Lower leg skin (tissue), 4 donors: Measurements from ENCODE around the gene MIER2. TPM values are rescaled to one million over a fixed set of nuclear protein-coding genes. Genes with fewer than 3 reads are reported as not detected.
A peak's percentile ranks its signal among the peaks of the same experiment; 100 is the strongest.

Experiments
- DNase-seq, 2 donors: peaks; one replicate each; pipeline ENCODE4 v3.0.0-alpha.2; 2019; ENCODE audit warnings: low spot score in 2 of 2
- H3K4me3 ChIP-seq: fragments of 200-600 bp; sonication (generic); 2 replicates; pipeline ENCODE4 v1.5.1; 2017; ENCODE audit warnings: mild to moderate bottlenecking, low read depth; ENCODE audit not compliant: poor library complexity, severe bottlenecking
- POLR2A ChIP-seq, 2 donors: fragments of 450-650 bp; IDR thresholded peaks; one replicate each; pipeline ENCODE4 v1.6.1; 2016 to 2017; ENCODE audit warnings: antibody characterized with exemption in 2 of 2, mild to moderate bottlenecking in 1 of 2, moderate library complexity in 1 of 2
- WGBS, 2 donors: methylation state at CpG; one replicate each; pipeline ENCODE4 v1.1.5; 2018; 5-methylcytosine and 5-hydroxymethylcytosine counted together
- intact Hi-C: fragments of 100-400 bp; cut with DNase I; formaldehyde crosslinking; loops from one replicate; pipeline ENCODE4 v1.15.0; 2023; ENCODE audit warnings: low total_unique reads
- total RNA-seq, 4 donors: library from RNA; depleted of rRNA; stranded (reverse); fragments of >200 nt; gene quantifications; one replicate each; pipeline ENCODE4 v1.1.0, GENCODE V29; 2016
- TF ChIP-seq, protein P1 (sequence below), 3 donors: fragments of 450-650 bp; IDR thresholded peaks; one replicate each; pipeline ENCODE4 v1.5.1; 2016; ENCODE audit warnings: antibody characterized with exemption in 3 of 3, mild to moderate bottlenecking in 3 of 3, moderate library complexity in 2 of 3

MIER2 gene
- total RNA-seq, 4 donors from 2014 or later: 24.6 to 76.3 (median 51.8) TPM

DNA sequence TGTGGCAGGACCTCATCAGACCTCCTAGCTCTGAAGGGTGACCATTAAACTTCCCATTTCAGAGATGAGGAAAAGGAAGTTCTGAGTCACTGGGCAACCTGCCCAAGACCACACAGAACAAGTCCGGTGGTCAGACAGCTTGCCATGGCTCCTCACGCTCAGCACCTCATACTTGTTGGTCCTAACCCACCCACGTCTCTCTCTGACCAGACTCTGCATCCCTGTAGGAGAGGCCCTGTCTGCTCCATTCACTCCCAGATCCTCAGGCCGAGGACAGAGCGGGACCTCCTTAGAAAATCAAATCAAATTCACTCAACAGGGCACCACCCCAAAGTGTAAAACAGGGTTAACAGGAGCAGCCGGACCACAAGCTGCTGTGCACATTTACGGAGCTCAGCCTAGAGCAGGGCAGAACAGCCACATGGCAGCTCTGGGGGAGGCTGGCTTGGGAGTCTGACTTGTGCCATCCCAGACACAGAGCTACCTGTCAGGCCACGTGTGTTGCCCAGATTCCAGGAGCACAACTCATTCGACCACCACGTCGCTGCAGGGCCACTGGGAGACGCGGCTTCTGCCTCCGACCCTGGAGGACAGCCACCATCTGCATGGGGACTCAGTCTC is 1.7 kb downstream of the MIER2 start:
- DNase-seq: peak; percentile 65 to 90
- TF ChIP-seq POLR2A (IDR thresholded peaks at IDR 0.05): no peak
- TF ChIP-seq, protein P1, sequence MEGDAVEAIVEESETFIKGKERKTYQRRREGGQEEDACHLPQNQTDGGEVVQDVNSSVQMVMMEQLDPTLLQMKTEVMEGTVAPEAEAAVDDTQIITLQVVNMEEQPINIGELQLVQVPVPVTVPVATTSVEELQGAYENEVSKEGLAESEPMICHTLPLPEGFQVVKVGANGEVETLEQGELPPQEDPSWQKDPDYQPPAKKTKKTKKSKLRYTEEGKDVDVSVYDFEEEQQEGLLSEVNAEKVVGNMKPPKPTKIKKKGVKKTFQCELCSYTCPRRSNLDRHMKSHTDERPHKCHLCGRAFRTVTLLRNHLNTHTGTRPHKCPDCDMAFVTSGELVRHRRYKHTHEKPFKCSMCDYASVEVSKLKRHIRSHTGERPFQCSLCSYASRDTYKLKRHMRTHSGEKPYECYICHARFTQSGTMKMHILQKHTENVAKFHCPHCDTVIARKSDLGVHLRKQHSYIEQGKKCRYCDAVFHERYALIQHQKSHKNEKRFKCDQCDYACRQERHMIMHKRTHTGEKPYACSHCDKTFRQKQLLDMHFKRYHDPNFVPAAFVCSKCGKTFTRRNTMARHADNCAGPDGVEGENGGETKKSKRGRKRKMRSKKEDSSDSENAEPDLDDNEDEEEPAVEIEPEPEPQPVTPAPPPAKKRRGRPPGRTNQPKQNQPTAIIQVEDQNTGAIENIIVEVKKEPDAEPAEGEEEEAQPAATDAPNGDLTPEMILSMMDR (IDR thresholded peaks at IDR 0.05): no peak
- H3K4me3 ChIP-seq: no peak overlapping the region
- intact Hi-C loops: no loop called here
- WGBS, 2 donors: 34 to 49% methylated on average over 13 to 14 of the region's 14 CpGs

DNA sequence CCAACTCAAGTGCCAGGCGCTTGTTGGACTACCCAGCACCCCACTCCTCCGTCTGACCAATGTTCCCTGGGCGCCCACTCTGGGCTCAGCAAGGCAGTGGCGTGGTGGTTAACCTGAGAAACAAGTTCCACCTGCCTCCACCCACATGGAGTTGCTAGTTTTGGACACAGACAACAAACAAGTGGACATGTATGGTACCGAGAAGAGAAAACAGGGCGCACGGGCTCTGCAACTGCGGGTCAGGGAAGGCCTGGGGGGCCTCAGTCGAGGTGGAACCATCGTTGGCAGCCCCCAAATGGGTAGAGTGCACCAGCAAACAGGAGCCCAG is 2.5 kb downstream of the MIER2 start:
- intact Hi-C loops: no loop called here
- WGBS, 2 donors: 78% methylated on average over 10 of the region's 10 CpGs
- H3K4me3 ChIP-seq: no peak overlapping the region
- no peak for DNase-seq
- TF ChIP-seq, protein P1 (IDR thresholded peaks at IDR 0.05): no peak
- TF ChIP-seq POLR2A (IDR thresholded peaks at IDR 0.05): no peak

DNA sequence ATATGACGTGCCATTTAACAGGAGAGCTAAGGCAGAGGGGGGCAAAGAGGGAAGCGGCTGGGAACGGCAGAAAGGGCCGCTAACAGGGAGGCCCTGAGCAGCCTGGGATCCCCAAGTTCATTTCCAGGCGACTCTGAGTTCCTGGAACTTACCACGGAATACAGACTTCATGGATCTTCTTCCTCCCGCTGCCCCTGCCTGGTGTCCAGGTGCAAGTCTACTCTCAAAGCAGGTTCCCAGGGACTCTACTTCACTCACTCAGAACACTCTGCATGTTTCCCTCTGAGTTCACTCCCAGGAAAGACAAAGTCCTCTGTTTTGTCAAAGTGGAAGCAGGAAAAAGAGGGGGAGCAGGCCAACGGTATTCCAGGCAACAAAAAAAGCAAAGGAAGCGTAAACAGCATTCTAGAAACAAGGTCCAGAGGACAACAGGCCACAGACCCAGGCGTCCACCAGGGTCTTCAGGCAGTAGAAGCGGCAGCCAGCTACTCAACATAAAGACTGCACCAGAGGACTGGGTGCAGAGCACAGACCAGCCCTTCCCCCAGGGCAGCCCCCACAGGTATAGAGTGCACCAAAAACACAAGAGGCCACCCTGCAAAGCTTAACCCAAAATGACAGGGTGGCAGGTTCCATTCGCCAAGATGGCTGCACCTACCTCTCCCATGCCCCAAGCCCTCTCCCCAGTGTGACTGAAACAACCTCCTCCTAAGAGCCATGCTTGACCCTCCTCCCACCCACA is 3.0 kb downstream of the MIER2 start:
- WGBS, 2 donors: 69 to 72% methylated on average over 12 of the region's 12 CpGs
- no peak overlapping the region for H3K4me3 ChIP-seq
- no peak for DNase-seq
- no peak for TF ChIP-seq POLR2A (IDR thresholded peaks at IDR 0.05)
- TF ChIP-seq, protein P1 (IDR thresholded peaks at IDR 0.05): no peak
- intact Hi-C loops: no loop called here

DNA sequence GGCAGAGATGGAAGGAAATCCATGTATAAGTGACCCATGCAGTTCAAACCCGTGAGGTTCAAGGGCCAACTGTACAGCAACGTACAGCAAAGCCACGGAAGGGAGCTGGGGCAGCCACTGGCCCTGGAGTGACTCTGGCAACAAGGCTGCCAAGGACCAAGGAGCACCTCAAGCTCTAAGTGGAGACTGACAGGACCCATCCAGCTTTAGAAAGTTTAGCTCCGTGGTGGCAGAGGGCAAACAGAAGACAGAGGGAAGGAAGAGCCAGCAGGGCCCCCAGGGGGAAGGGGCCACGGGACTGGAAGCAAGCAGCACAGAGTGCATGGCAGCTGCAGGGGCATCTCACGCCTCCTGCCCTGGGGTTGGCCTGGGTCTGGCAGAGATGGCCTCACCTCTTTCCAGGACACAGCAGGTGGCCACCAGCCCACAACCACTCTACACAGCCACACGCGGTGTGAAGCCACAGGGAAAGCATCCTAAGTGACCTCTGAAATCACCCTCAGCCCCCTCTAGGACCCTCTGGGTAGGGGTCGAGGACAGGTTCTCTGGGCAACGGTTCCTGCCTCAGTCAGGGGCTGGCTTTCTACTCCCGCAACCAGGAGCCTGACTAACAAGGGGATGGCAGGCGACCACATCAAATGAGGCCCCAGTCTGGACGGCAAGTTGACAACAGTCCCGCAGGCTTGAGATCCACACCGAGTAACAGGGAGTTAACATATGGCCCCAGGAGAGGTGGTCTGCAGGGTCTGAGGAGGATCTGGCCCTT is 3.8 kb downstream of the MIER2 start:
- H3K4me3 ChIP-seq: no peak overlapping the region
- 74 to 84% methylated on average over 12 to 15 of the region's 15 CpGs for WGBS, 2 donors
- intact Hi-C loops: no loop called here
- no peak for DNase-seq
- TF ChIP-seq, protein P1 (IDR thresholded peaks at IDR 0.05): no peak
- TF ChIP-seq POLR2A (IDR thresholded peaks at IDR 0.05): no peak

DNA sequence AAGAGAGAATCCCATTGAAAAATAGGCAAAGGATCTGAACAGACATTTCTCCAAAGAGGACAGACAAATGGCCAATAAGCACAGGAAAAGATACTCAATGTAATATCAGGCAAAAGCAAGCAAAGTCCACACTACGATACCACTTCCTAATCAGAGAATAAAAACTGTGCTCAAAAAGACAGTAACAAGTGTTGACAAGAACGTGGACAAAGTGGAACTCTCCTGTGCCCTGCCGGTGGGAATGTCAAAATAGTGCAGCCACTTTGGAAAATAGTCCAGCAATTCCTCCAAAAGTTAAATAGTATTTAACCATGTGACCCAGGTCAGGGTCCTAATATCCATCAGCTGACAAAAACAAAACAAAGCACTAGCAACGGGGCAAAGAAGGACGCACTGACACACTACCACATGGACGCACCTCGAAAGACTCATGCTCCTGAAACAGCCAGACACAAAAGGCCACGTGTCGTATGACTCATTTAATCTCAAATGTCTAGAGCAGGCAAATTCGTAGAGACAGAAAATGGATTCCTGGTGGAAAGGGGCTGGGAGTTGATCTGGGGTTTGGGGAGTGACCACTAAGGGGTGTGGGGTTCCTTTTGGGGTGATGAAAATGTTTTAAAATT is 5.2 kb downstream of the MIER2 start:
- H3K4me3 ChIP-seq: no peak overlapping the region
- WGBS, 2 donors: 93 to 94% methylated on average over 10 of the region's 10 CpGs
- DNase-seq: no peak
- no peak for TF ChIP-seq POLR2A (IDR thresholded peaks at IDR 0.05)
- TF ChIP-seq, protein P1 (IDR thresholded peaks at IDR 0.05): no peak
- intact Hi-C loops: no loop called here
